Measurements from ENCODE around the gene KCTD6.

KCTD6 gene

DNA sequence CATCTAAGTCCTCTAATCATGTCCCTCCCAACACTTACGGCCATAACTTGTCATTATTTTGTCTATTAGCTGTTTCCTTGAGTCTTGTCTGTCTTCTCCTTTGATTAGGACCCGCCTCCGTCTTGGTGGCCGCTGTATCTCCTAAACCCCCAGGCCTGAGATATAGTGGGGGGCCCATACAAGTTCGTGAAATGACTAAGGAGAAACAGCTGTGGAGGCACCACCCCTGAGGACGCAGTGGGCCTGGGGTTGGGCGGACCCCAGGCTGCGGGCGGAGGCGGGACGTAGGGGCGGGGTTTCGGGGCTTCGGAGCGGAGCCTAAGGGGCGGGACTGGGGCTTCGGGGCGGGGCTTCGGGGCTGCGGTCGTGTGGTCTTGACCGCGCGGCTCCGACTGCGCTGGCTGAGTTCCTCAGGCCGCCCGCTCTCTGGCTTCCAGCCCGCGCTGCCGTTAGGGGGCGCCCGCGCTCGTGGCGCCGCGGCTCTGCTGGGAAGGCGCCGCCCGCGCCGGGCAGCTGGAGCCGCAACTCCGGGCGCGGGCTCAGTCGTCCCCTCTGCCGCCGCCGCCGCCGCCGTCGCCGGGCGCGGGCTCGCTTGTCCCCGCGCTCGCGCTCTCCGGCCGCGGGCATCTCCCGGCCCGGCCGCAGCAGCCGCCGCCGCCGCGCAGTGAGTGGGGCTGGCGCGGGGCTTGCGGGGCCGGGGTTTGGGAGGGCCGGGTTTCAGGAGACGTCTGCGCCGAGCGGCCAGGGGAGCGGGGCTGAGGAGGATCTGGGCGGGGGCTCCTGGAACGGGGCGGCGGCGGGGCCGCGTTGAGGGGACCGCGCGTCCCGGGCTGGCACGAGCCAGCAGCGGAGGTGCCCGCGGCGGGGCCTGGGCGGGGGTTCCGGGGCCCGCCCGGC is at the start of gene KCTD6:
TSS of gene KCTD6 (plus strand) at position 591 of the 897 bp plus-strand sequence. CDS start 6,660 bp downstream, outside the sequence.
- peak; percentile 83 for DNase-seq

DNA sequence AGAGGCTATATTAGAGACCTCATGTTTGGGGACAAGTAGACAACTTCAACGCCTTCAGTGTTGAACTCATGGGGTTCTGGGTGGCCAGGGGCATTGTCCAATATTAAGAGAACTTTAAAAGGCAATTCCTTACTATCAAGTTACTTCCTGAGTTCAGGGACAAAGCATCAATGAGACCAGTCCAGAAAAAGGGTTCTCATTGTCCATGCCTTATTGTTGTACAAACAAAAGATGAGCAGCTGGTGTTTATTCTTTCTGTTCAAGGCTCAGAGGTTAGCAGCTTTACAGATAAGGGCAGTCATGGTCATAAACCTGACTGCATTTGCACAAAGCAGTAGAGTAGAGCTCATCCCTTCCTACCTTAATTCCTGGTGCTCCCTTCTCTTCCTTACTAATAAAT is 39.7 kb upstream of the KCTD6 start:
- no peak for DNase-seq

DNA sequence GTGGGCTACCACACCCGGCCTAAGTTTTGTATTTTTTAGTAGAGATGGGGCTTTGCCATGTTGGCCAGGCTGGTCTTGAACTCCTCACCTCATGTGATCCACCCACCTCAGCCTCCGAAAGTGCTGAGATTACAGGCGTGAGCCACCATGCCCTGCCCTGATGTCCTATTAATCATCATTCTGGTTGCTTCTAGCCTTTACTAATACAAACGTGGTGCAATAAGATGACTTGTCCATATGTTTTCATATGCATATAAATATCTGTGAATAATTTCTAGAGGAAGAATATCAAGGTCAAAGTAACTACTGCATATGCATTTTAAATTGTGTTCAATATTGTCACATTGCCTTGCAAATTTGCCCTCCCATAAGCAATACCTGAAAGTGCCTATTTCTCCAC is 32.7 kb upstream of the KCTD6 start:
- DNase-seq, result no peak

DNA sequence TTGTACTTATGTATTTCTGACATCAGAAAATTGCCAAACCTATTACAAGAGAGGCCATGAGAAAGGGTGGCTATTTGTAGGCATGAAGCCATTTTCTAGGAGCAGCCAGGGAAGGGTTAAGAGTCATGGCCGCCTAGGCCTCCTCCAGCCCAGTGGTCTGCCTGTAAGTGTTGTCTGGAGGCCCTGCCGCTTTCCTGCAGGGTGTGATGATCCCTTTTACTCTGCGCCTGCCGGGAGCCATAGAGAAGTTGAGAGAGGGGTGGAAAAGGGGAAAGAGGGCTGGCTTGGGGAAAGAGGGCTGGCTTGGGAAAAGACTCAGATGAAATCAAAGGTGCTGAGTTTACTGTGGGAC is 29.1 kb upstream of the KCTD6 start:
- no peak for DNase-seq

DNA sequence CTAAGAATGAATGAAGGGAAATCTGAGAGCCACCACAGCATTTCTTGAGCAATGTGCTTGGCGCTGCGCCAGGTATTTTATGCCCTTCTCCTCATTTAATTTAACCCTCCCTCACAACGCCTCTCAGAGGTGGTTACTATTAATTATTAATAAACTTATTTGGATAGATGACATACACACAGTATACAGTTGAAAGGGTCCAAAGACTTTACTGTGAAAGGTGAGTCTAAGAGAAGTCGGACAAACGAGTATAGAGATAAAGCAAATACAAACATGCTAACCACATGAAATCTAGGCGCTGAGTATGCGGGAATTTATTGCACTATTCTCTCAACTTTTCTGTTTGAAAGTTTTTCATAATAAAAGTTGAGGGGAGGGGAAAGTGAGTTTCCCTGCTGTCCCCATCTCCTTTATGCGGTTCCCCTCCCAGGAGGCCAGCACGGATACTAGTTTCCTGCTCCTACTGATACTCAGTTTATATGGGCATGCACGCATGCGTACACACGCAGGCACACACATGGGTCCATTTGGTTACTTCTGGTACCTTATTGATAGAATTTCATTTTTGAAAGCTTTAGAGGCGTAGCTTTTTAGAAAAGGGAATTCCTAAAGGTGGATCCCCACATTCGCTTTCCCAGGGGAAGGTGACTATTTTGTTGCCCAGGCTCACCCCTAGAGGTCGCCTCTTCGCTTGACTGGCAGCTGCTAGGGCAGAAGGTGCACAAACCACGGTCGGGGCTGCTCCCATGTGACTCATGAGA is 28.5 kb upstream of the KCTD6 start:
- peak; percentile 52 for DNase-seq

DNA sequence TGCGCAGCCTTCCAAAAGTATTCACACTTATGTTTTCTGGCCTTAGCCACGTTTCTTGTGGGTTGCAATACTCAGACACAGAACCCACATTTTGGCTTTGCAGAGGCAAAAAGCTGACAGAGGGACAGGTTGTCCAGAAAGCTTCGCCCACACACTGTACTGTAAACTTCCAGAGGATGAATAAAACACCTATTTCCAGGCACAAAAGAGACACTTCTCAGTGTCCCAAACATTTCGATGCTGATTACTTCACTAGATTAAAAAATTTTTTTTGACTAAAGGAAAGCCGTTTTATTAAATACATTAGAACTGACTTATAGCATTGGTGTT is 28.0 kb upstream of the KCTD6 start:
- DNase-seq, result no peak

DNA sequence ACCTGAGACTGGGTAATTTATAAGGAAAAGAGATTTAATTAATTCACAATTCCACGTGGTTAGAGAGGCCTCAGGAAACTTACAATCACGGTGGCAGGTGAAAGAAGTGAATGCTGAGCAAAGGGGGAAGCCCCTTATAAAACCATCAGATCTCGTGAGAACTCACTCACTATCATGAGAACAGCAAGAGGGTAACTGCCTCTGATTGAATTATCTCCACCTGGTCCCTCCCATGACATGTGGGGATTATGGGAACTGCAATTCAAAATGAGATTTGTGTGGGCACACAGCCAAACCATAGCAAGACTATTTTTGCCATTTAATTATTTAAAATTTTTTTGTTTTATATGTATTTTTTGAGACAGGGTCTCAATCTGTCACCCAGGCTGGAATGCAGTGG is 27.0 kb upstream of the KCTD6 start:
- no peak for DNase-seq

DNA sequence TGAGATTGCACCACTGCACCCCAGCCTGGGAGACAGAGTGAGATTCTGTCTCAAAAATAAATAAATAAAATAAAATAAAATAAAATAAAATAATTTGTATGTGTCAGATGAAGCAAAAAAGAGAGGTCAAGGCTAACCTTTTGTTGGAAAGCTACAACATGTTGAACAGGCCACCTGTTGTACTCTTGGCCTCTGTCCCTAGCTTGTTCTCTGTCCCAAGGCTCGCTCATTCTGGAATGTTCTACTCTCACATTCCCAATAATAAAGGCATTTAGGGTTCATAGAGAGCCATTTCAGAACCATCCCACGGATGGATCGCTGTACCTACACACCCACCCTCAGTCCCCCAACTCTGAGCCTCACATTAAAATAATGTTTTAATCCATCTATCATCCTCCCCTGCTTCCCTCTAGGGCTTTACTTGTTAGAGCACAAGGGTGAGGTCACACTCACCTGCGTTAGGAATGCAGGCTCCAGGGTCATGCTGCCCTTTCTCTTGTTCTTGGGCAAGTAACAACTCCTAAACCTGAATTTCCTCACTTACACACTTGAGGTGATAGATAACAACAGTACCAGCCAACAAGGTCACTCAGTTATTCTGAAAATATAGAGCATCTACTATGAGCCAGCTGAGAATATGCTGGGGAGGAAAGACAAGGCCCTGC is 24.9 kb upstream of the KCTD6 start:
- DNase-seq, result no peak

DNA sequence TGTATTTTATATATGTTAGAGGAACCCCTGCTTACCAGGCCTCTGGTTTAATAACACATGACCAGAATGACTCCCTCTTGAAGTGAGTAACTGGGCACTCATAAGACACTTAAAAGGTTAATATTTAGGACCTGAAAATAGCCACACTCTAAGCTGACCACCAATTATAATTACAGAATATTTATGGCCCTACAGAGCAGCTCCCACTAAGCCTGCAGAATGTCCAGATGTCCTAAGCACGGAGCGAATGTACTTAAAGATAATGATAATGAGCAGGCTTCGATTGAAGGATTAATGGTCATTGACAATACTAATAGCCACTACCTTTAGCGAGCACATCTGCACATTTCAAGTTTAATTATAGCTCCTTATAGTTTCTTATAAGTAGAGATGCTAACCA is 22.8 kb upstream of the KCTD6 start:
- no peak for DNase-seq

DNA sequence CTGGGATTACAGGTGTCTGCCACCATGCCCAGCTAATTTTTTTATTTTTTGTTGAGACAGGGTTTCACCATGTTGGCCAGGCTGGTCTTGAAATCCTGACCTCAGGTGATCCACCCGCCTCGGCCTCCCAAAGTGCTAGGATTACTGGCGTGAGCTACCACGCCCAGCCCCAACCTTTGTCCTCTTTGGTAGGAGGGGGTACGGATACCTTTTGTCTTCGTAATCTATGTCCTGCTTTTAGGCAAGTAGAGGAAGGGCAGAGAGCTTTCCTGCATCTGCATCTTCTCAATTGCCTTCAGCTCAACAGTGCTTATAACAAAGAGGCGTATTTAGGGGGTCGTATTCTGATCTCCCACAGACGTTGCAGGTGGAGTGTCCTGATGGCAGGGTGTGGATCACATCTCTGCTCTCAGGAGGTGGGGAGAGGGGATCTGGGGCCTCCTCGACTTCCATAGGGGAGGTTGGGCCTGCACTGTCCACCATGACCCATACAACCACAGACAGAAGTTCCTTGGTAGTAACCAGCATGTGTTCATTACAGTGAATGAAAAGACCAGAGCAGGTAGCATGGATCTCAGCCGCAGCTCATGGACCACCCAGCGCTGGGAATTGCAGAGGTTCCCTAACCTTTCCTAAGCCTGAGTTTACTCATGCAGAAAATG is 21.4 kb upstream of the KCTD6 start:
- DNase-seq, result no peak

DNA sequence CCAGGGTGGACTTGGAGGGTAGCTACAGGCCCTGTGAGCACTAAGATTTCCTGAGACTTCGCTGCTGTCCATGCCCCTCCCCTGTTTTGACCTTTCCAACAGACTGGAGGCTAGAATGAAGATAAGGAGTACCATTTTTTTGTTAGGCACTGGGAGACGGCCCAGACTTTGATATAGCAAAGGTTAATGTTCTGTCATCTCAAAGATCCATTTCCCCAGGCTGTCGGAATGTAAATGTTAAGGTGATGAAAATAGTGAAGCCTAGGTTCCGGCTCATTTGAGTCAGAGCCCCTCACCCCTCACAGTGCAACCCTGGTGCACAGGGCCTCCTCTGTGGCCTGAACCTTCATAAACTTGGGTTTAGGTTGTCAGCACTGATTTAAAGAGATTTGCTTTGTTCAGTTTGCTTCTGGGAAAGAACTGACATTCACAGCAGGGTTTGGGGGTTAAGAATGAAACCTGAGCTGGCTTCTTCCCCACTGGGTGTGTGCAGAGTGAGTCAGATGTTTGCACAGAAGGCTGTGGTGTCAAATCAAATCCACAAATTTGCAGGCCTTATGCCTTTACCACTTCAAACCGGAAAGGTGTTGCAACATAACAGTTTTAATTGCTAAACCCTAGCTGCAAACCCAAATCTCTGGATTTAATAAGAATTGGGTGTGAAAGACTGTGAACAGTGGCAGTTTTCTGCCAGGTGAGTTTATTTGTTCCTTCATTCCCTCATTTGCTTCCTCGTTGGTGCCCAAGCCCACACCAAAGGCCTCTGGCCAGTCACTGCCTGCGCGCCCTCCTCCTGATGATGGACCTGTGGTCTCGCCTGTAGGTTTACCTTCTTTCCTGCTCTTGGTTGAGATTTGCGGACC is 20.6 kb upstream of the KCTD6 start:
- DNase-seq, result peak; percentile 37

DNA sequence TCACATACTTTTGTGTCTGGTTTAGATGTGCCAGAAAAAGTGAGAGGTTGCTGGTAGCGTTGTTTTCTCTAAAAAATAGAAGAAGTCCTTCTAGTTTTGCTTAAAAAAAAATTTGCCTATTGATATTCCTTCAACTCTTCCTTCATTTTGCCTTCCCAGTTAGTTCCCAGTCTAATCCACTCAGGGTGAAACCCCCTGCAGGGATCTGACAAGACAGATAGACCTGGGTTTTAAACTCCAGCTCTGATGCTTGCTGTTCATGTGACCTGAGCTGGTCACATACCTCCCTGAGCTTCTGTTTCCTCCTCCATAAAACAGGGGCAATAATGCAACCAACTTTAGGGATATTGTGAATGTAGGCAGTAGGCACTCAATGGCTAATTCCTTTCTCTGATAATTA is 18.6 kb upstream of the KCTD6 start:
- no peak for DNase-seq

DNA sequence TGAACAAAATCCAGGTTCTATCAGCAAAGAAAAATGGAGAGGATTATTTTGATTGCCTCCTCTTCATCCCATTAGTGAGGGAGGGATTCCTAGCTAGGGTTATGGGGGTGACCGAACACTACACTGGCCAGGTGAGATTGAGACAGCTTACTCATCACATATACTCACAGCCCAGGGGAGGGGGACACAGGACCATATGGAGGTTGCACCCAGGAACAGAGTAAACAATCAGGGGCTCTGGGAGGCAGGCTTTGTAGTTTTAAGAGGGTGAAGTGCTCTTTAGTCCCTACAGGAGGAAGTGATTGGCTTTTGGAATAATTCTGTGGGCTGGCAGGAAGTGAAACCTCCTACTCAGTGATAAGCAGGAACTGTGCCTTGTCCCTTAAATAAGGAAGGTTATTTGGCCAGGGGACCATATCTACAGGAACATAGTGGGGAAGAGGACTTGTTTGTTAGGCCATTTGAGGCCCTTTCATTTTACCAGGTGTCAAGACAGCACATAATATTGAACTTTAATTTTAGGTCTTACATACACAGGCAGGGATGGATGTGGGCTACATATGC is 17.5 kb upstream of the KCTD6 start:
- no peak for DNase-seq

DNA sequence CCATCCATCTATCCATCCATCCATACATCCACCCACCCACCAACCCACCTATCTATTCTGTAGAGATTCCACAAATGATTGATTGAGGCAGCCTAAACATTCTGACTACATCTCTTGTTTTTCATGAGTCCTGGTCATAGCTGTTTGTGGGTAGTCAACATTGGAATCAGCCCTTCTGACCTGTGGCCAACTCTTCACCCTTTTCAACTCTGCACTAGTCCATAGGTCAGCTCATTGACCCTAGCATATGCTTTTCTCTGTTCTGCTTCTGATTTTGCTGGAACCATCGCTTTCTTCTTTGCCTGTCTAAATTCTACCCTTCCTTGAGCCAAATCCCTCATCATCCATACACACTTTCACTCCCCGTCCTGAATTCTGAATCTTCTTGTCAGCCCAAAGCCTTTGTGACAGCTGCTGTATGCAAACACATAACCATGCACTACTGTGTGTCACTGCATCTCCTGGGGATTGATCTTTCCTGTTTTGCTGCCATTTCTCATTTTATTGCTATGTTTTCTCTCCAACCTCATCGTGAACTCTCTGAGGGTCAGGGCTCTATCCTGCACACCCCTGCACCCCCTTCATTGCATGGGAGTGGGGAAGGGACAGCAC is 16.8 kb upstream of the KCTD6 start:
- no peak for DNase-seq

DNA sequence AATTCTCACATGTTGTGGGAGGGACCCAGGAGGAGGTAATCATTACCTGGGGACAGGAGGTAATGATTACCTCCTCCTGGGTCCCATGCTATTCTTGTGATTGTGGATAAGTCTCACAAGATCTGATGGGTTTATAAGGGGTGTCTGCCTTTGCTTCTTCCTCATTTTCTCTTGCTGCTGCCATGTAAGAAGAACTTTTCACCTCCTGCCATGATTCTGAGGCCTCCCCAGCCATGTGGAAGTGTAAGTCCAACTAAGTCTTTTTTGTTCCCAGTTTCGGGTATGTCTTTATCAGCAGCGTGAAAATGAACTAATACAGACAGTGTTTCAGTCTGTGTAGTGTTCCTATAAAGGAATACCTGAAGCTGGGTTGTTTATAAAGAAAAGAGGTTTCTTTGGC is 13.1 kb upstream of the KCTD6 start:
- DNase-seq, result no peak

DNA sequence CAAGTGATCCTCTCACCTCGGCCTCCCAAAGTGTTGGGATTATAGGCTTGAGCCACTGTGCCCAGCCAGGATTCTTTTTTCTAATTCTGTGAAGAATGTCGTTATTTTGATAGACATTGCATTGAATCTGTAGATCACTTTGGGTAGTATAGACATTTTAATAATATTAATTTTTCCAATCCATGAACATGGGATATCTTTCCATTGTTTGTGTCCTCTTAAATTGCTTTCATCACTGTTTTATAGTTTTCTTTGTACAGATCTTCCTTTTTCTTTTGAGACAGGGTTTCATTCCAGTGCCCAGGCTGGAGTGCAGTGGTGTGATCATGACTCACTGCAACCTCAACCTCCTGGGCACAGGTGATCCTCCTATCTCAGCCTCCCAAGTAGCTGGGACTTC is 11.6 kb upstream of the KCTD6 start:
- DNase-seq, result no peak

DNA sequence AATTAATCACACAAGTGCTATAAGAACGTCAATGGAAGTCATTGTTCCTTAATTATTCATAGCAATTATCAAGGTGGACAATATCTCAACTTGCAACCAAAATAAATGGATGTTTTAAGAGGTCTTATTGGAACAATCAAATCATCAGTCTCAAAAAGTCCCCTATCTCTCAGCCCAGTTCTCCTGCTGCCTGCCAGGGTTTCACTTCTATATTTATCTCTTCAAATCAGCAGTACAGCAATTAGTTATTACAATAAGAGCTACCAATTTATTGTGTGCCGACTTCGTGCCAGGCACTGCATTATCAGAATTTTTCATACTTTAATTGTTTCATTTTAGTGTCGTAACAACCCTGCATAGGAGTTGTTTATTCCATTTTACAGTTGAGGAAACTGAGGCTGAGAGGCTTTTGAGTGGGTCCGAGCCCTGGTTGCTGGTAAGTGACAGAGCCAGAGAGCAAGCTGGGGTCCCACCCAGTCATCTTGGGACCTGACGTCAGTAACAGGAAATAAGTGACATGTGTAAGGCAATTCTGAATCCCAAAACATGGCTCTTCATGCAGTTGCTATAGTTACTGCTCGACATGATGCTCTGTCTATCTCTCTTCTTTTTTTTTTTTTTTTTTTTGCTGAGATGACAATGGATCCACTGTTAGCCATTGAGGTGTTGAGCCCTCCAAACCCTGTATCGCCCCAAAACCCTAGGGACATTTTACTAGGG is 8.8 kb upstream of the KCTD6 start:
- DNase-seq, result no peak

DNA sequence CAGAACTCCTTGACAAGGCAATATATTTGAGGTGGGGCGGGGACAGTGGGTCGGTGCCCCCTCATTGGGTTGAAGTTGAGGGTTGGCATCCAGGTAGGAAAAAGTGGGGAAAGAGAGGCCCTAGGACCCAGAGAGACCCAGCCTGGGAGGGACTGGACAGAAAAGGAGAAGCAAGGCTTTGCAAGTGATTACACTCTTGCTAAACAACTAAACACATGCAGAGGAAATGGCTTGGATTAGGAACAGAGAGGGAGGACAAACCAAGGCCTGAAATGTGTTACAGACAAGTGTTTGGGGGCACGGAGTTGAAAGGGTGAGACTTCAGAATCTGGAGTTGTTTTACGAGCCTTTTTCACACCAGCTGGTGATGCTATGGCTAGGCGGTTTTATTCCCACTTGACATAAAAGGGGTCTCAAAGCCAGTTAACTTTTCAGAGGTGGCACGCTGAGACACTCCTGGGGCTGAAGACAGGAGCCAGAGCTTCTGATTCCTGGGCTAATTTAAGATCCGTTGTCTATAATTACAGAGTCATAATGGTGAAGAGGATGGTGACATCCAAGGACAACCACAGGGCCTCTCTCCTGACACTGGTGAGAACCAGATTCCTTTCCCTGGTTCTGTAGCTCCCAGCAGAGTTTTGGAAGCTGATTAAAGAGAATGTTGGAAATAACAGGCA is 7.7 kb upstream of the KCTD6 start:
- DNase-seq, result no peak

DNA sequence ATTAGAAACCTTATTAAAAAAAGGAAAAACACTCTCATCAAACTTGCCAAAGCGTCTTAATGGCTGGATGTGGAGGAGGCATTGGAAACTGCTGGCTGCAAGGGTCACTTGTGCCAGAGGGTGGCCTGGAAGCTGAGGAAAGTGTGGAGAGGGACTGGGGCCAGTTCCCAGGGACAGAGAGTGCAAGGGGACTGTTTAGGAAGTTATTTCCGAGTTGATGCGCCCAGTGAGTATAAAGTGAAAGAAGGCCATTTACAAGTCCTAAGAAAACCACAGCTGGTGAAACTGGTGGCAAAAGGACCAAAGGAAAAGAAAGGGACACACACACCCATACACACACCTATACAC is 7.2 kb upstream of the KCTD6 start:
- no peak for DNase-seq

DNA sequence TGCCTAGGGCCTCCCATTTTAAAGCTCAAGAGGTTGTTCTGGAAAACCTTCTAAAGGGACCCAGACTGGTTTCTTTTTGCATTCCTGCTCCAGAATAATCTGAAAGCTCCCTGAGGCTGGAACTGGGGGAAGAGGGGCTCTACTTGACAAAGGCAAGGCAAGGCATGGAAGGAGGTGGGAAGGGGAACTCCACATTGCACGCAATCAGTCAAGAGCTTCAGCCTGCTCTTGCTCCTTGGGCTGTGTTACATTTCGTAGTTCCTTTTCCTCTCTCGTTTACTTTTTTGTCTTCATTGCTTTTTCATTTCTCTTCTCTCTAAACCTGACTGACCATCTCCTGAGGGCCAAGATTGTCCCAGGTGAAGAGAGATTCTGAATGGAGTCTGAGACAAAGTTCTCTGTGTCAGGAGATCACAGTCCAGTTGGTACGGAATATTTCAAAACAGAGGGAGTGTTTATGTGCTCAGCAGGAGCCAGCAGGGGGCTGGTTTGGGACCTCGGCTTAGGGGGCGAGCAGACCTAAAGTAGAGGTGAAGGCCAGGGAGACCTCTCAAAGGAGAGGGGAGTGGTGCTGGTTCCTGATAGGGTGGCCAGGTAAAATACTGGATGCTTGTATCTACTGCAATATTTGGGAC is 6.0 kb upstream of the KCTD6 start:
- DNase-seq, result no peak

All from activated effector memory CD4-positive, alpha-beta T cell treated with Interleukin-2 at 50 U/mL for 16 hours (primary cell).